ENCODE data around the gene TOMM34.

The TOMM34 gene

GRCh38 chr20:44960103-44960852 lies at the start of gene TOMM34:
Gene TOMM34, minus strand, starts transcription at chr20:44960397. Its CDS starts 64 bp downstream, at chr20:44960333.
- peak; percentile 88 for DNase-seq (ENCODE audit: low read depth)

GRCh38 chr20:45008521-45009049 lies 48.4 kb upstream of the TOMM34 start:
- no peak for DNase-seq (ENCODE audit: low read depth)

GRCh38 chr20:44997668-44998067 lies 37.5 kb upstream of the TOMM34 start:
- no peak for DNase-seq (ENCODE audit: low read depth)

- DNase-seq (ENCODE audit: low read depth): no peak
These were observed 37.0 kb upstream of the TOMM34 start for GRCh38 chr20:44997171-44997570.

GRCh38 chr20:44993343-44993742 lies 33.1 kb upstream of the TOMM34 start:
- DNase-seq (ENCODE audit: low read depth): no peak

GRCh38 chr20:44990957-44991356 lies 30.8 kb upstream of the TOMM34 start:
- no peak for DNase-seq (ENCODE audit: low read depth)

- no peak for DNase-seq (ENCODE audit: low read depth)
These were observed 30.2 kb upstream of the TOMM34 start for GRCh38 chr20:44990425-44990824.

- DNase-seq (ENCODE audit: low read depth): no peak
These were observed 28.5 kb upstream of the TOMM34 start for GRCh38 chr20:44988631-44989171.

- DNase-seq (ENCODE audit: low read depth): no peak
These were observed 23.0 kb upstream of the TOMM34 start for GRCh38 chr20:44983093-44983674.

- DNase-seq (ENCODE audit: low read depth): no peak
These were observed 21.7 kb upstream of the TOMM34 start for GRCh38 chr20:44981736-44982406.

- DNase-seq (ENCODE audit: low read depth): no peak
These were observed 19.0 kb upstream of the TOMM34 start for GRCh38 chr20:44979090-44979621.

GRCh38 chr20:44976698-44977097 lies 16.5 kb upstream of the TOMM34 start:
- DNase-seq (ENCODE audit: low read depth): no peak

- DNase-seq (ENCODE audit: low read depth): no peak
These were observed 12.9 kb upstream of the TOMM34 start for GRCh38 chr20:44973053-44973452.

GRCh38 chr20:44970243-44970757 lies 10.1 kb upstream of the TOMM34 start:
- no peak for DNase-seq (ENCODE audit: low read depth)

- DNase-seq (ENCODE audit: low read depth): no peak
These were observed 9.2 kb upstream of the TOMM34 start for GRCh38 chr20:44969300-44969894.

- DNase-seq (ENCODE audit: low read depth): no peak
These were observed 7.1 kb upstream of the TOMM34 start for GRCh38 chr20:44967207-44967807.

GRCh38 chr20:44966030-44966961 lies 6.1 kb upstream of the TOMM34 start, which contains the start of gene STK4:
Gene STK4, plus strand, starts transcription at chr20:44966512. Its CDS starts 57 bp downstream, at chr20:44966569.
- peak; percentile 83 for DNase-seq (ENCODE audit: low read depth)

- DNase-seq (ENCODE audit: low read depth): no peak
These were observed 5.4 kb upstream of the TOMM34 start for GRCh38 chr20:44965651-44966029.

- no peak for DNase-seq (ENCODE audit: low read depth)
These were observed 3.4 kb upstream of the TOMM34 start for GRCh38 chr20:44963325-44964215.

Data from HS-27A (cell line).